Measurements from ENCODE around the gene ADAP1. TPM values are rescaled to one million over a fixed set of nuclear protein-coding genes. Genes with fewer than 3 reads are reported as not detected.

ADAP1 gene
- total RNA-seq, 1 experiment from 2014 or later: 11.7 TPM

DNA sequence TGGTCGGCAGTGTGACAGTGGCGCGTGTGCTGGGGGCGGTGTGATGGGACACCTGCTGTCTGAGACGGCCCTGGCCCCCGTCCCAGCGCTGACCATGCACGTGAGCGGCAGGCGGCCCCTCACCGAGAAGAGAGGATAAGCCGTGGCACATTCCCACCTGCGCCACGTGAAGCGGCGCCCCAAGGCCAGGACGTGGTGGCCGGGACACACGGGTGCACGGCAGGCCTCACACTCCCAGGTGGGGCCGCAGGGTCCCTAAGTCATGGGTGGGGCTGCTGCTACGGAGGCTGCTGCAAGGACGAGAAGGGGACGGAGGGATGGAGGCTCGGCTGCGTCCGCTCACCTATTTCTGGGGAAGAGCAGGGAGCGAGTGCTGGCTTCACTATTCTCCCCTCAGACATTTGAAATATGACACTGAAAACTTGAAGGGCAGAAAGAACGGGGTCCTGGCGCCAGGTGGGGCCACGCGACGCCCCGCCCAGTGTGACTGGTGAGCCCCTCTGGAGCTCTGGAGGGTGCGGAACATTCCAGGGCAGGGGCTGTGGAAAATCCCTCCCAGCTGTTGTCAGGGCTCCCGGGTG, 36.0 kb upstream of the ADAP1 start:
- no peak for DNase-seq (ENCODE audit: low spot score)
- in situ Hi-C loops (cut with HindIII; ENCODE audit: low sequenced_read_pairs): no loop called here

DNA sequence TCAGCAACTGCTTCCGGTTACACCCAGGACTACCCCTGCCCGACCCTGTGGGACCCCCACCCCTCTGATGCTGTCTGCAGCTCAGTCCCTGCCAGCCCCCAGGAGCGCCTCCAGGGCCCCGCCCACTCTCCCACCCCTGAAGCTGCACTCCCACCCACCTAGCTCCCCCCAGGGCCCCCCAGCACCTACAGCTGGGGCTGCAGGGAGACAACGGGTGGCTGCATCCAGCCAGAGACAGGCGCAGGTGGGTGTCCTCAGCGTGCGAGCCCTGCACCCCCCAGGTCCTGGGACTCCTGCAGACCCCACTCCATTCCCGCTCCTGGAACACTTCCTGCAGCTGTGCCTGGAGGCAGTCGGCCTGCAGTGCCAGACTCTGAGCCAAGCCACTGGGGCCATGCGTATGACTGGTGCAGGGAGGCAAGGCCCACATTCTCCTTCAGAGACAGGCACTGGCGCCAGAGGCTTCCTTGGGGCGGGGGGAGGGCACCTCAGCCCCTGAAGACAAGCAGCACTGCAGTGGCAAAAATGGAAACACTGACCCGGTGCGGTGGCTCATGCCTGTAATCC, 34.6 kb upstream of the ADAP1 start:
- in situ Hi-C loops (cut with HindIII; ENCODE audit: low sequenced_read_pairs): no loop called here
- no peak for DNase-seq (ENCODE audit: low spot score)

DNA sequence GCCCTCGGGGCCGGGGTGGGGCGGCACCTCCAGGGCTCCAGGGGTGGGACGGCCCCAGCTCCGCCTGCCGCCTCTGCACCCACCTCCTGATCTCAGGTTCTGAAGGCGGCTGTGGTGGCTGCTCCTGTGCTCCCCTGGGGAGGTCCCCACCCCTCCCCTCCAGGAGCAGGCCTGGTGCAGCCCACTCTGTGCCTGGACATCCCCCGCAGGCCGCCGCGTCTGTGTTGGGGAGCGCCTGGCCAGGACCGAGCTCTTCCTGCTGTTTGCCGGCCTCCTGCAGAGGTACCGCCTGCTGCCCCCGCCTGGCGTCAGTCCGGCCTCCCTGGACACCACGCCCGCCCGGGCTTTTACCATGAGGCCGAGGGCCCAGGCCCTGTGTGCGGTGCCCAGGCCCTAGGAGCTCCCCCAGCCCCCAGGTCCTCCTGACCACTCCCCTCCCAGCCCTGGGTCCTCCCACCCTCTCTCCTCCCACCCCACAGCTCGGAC, 34.0 kb upstream of the ADAP1 start:
- in situ Hi-C loops (cut with HindIII; ENCODE audit: low sequenced_read_pairs): no loop called here
- DNase-seq (ENCODE audit: low spot score): no peak

DNA sequence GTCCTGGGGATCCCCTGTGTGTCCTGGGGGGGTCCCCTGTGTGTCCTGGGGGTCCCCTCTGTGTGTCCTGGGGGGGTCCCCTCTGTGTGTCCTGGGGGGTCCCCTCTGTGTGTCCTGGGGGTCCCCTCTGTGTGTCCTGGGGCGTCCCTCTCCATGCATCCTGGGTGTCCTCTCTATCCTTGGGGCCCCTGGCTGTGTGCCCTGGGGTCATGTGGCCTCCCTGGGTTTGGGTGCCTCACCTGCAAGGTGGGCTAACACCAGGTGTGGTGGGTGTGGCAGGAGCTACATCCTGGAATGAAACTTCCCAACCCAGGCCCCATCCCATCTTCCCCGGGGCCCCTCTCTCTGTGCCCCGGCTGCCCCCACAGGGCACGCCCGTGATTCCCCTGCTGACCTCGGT, 33.4 kb upstream of the ADAP1 start:
- DNase-seq (ENCODE audit: low spot score): no peak
- in situ Hi-C loops (cut with HindIII; ENCODE audit: low sequenced_read_pairs): no loop called here

DNA sequence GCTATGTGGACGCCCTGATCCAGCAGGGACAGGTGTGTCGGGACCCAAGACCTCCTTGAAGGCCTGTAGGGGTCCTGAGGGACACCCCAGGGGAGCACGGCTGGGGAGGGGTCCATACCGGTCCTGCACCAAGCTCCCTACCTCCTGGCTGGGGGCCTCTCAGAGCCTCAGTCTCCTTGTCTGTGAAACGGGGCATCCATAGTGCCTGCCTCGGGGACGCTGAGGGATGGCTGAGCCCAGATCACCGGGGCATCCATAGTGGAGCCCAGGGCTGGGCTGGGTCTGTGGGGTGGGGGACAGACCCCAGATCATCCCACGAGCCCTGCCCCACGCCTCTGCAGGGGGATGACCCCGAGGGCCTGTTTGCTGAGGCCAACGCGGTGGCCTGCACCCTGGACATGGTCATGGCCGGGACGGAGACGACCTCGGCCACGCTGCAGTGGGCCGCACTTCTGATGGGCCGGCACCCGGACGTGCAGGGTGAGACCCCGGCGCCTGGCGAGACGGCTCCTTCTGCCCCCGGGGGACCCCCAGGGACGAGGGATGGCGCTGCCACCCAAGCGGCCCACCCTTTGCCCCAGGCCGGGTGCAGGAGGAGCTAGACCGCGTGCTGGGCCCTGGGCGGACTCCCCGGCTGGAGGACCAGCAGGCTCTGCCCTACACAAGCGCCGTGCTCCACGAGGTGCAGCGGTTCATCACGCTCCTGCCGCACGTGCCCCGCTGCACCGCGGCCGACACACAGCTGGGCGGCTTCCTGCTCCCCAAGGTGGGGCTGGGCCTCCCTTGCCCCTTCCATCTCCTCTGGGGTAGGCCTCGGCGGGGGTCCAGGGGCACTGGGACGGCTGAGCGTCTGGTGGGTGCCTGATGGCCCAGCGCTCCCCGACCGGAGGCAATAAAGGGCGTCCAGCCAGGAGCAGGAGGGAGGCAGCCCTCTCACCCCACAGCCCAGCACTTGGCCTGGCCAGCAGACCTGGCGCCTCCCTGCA, 32.6 kb upstream of the ADAP1 start:
- no peak for DNase-seq (ENCODE audit: low spot score)

DNA sequence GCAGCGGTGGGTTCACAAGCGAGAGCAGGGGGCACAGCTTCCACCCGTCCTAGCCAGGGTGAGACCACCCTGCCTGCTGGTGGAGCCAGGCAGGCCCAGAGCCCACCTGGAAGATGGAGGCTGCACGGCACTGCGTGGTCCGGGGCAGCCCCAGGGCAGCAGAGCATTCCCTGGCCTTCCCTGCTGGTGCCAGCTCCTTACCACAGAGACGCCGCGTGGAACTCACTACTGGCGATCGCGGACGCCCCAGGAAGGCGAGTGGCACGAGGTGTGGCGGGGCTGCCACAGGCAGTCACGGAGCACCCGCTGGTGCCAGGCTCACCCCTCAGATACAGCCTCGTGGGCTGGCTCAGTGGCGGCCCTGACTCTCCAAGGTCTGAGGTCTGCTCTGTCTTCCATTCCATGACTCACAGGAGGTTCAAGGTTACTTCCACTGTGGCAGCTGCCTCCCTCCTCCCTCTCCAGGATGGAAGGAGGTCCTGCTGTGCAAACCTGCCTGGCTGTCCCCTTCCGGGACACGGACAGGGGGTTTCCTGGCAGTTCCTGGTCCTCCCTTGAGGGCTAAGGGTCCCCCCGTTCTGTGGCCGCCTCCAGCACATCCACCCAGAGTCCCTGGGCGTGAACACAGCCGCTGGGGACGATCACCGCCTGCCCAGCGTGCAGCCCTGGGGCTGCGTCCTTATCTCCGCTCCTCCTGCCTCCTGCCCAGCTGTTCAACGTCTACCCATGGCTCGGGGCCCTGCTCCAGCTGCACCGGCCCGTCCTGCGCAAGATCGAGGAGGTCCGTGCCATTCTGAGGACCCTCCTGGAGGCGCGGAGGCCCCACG, 31.6 kb upstream of the ADAP1 start:
- DNase-seq (ENCODE audit: low spot score): no peak
- in situ Hi-C loops (cut with HindIII; ENCODE audit: low sequenced_read_pairs): no loop called here

More for the DNA sequence above, 32.6 kb upstream of the ADAP1 start:
- in situ Hi-C loops (cut with HindIII; ENCODE audit: low sequenced_read_pairs): no loop called here

DNA sequence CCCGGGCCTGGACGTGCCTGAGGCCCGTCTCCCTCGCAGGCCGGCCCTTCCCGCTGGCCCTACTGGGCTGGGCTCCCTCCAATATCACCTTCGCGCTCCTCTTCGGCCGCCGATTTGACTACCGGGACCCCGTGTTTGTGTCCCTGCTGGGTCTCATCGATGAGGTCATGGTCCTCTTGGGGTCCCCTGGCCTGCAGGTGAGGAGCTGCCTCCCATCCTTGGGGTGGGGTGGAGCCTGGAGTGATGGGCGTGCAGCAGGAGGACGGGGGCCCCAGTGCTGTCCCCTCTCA, 30.6 kb upstream of the ADAP1 start:
- no peak for DNase-seq (ENCODE audit: low spot score)
- in situ Hi-C loops (cut with HindIII; ENCODE audit: low sequenced_read_pairs): no loop called here

DNA sequence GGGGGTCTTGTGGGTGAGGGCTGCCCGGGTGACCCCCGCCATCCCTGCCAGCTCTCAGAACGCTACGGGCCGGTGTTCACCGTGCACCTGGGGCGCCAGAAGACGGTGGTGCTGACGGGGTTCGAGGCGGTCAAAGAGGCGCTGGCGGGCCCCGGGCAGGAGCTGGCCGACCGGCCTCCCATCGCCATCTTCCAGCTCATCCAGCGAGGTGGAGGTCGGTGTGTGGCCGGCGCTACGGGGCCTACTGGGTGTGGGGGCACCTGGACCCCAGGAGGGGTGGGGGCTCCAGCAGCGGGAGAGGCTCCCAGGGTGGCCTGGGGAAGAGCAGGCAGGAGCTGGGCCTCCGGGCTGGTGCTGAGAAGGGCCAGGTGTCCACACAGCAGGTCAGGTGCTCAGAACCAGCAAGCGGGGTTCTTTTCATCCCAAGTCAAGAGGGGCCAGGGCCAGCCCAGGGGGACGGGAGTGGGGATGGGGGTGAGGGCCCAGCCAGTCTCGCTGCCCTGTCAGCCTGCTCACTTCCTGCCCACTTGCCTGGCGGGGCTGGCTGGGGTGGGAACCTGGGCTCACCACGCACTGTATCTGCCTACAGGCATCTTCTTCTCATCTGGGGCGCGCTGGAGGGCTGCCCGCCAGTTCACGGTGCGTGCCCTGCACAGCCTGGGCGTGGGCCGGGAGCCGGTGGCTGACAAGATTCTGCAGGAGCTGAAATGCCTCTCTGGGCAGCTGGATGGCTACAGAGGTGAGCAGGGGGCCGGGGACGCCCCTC, 30.1 kb upstream of the ADAP1 start:
- DNase-seq (ENCODE audit: low spot score): no peak
- in situ Hi-C loops (cut with HindIII; ENCODE audit: low sequenced_read_pairs): no loop called here

DNA sequence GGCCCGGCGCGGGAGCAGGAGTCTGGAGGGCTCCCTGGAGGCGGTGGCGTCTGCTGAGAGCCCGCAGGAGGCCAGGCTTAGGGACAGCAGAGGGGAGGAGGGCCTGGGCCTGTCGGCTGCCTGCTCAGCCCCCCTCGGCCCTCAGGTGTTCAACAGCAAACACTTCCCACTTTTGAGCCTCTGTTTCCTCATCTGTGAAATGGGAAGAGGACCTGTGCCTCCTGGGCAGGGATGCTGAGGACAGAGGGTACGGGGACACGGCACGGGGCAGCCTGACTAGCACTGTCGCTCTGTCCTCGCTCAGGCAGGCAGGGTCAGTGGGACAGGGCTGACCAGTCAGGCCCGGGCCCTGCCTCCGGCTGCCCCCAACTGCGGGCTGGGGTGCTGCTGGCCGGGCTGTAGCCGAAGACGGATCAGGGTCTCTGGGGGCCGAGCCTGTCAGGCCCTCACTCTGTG, 29.2 kb upstream of the ADAP1 start:
- in situ Hi-C loops (cut with HindIII; ENCODE audit: low sequenced_read_pairs): no loop called here
- no peak for DNase-seq (ENCODE audit: low spot score)

DNA sequence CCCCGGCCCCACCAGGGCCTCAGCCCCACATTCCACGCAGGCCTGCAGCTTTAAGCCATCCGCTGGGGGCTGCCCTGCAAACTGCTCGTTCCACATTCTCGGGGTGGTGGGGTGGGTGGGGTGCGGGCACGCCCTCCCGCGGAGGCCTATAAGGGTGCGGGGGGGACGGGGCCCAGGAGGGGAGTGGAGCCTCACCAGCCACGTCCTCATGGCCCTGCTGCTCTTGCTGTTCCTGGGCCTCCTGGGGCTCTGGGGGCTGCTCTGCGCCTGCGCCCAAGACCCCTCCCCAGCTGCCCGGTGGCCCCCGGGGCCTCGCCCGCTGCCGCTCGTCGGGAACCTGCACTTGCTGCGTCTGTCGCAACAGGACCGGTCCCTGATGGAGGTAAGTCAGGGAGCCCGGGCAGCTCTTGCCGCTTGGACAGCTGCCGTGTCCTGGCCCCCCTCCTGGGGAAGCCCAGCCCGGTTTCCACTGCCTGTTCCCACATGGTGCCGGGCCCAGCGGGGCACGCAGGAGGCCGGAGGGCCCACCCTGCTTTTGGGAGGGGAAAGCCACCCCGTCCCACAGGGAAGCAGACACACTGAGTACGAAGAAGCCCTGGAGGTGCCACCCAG, 28.6 kb upstream of the ADAP1 start, which contains the start of gene CYP2W1:
Gene CYP2W1, plus strand, starts transcription at position 178 of the 612 bp plus-strand sequence. Its CDS starts 31 bp downstream, at position 209.
- no peak for DNase-seq (ENCODE audit: low spot score)
- in situ Hi-C loops (cut with HindIII; ENCODE audit: low sequenced_read_pairs): no loop called here

DNA sequence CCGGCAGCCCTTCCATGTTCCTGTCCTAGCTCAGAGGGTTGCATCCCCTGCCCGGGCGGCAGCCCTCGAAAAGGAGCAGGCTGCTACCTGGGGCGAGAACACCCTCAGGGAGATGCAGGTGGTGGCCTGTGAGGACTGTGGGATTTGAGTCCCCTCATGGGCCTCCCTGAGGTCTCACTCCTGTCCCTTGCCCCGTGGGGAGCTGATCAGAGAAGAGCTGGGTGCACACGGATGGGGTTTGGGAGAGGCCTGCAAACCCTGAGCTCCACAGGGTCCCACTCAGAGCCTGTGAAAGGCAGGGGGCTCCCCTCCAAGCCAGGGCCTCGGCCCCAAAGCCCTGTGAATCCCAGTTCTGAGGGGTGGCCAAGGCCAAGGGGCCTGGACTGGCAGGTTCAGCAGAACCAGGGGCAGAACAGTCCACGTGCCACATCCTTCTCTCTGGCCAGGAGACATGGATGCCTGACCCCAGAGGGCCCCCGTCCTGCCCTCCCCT, 28.1 kb upstream of the ADAP1 start:
- no peak for DNase-seq (ENCODE audit: low spot score)
- in situ Hi-C loops (cut with HindIII; ENCODE audit: low sequenced_read_pairs): no loop called here

DNA sequence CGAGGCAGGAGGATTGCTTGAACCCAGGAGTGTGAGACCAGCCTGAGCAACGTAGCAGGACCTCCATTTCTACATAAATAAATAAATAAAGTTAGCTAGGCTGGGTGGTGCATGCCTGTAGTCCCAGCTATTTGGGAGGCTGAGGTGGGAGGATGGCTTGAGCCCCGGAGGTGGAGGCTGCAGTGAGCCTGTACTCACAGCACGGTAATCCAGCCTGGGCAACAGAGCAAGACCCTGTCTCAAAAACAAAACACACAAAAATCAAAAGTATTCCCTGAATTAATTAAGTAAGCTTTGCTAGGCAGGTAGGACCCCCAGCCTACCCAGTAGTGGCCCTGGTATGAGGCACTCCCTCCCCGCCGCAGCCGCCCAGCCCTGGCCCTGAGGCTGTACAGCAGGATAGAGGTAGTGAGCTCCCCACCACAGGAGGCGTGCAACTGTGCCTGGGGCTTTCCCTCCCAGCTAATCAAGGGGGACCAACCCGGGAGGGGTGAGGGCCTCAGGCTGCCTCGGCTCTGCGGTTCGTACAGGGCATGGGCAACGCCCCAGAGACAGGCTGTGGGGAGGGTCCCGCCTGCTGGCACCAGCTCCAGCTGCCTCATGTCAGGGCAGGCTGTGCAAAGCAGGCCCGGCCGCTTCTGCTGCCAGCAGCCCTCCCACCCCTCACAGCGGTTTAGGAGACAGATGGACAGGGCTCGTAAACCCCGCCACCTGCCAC, 27.5 kb upstream of the ADAP1 start:
- no peak for DNase-seq (ENCODE audit: low spot score)
- in situ Hi-C loops (cut with HindIII; ENCODE audit: low sequenced_read_pairs): no loop called here

DNA sequence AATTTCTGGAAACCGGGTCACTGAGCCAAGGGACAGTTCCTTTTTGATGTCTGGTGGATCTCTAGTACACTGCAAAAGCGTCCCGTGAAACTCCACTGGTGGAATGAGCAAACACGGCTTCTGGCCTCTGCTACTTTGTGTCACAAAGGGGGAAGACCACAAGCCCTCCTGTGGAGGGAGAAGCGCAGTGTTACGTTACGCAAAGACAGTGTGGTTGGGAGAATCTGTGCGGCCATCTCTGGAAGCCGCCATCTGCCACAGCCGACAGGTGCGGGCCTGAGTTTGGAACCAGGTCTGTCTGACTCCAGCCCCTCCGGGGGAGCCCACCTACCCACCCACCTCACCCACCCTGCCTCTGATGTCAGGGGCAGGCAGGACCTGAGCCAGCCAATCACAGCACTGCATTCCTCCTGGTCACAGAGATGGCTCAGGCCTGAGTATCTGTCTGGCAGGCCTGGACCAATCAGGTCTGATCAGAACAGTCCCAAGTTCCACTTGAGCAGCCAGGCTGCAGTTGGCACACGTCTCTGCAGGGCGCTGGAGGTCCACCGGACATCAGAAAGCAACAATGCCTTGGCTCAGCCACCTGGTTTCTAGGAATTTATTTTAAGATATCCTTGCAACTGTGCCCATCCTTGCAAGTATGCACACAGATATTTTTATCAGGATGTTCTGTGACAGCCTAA, 25.5 kb upstream of the ADAP1 start:
- in situ Hi-C loops (cut with HindIII; ENCODE audit: low sequenced_read_pairs): no loop called here

DNA sequence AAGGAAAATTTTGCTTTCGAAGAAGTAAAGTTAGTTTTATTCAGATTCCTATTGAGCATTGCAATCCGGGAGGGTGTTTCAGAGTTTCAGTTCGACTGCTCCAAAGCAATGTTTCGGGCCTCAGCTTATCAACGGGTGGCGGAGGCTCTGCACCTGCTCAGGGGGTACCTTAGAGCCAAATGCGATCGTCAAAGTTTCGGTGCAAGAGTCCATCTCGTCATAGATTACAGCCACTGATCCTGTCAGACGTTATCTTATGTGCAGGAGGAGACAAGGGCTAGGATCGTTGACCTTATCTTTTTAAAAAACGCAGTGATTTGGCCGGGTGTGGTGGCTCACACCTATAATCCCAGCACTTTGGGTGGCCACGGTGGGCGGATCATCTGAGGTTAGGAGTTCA, 24.7 kb upstream of the ADAP1 start:
- in situ Hi-C loops (cut with HindIII; ENCODE audit: low sequenced_read_pairs): no loop called here
- DNase-seq (ENCODE audit: low spot score): no peak

More for the DNA sequence above, 25.5 kb upstream of the ADAP1 start:
- no peak for DNase-seq (ENCODE audit: low spot score)

DNA sequence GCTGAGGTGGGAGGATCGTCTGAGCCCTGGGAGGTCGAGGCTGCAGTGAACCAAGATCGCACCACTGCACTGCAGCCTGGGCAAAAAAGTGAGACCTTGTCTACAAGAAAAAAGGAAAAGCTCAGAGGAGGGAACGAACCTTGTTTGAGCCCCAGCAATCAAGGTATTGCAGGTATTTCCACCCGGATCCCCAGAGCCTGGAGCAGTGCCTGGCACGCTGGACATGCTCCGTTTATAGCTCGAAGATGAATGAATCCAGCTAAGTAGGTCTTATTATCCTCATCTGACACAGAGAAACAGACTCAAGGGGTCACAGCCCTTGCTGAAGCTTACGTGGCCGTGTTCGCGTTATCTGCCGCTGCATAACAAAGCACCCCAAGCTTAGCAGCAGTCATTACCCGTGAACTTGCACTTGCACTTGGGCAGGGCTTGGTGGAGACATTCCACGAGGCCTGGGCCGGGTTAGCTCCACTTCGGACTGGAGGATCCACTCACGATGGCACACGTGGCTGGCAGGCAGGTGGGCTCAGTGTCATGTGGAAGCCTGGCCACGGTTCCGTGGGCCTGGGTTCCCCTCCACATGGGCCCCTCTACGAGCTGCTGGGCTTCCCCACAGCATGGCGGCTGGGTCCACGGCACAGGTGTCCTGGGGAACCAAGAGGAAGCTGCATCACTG, 24.1 kb upstream of the ADAP1 start:
- no peak for DNase-seq (ENCODE audit: low spot score)
- in situ Hi-C loops (cut with HindIII; ENCODE audit: low sequenced_read_pairs): no loop called here

DNA sequence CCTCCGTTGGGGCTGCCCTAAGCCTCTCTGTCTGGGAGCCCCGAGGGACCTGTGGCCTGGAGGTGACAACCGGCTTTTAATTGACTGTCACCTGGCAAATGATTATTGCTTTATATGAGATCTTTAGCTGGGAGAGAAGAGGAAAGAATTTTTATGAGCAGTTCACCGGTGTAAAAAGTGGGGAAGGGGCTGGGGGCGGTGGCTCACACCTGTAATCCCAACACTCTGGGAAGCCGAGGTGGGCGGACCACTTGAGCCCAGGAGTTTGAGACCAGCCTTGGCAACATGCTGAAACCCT, 23.5 kb upstream of the ADAP1 start:
- in situ Hi-C loops (cut with HindIII; ENCODE audit: low sequenced_read_pairs): no loop called here
- no peak for DNase-seq (ENCODE audit: low spot score)
